Activated gamma-delta T cell treated with anti-CD3 and anti-CD28 coated beads, Interleukin-2, amount 50 U/mL, for 16 hours (primary cell): ENCODE measurements around the gene UBP1.
A peak's percentile ranks its signal among the peaks of the same experiment; 100 is the strongest.
"Not testable (repeated sequence)": the region's sequence is repeated elsewhere in the genome, so short reads cannot be mapped to it uniquely, and the experiment has no call there.

Experiments
- DNase-seq: peaks from one replicate; pipeline ENCODE4 v3.0.0-alpha.2; 2020; ENCODE audit warnings: low read depth

UBP1 gene

DNA sequence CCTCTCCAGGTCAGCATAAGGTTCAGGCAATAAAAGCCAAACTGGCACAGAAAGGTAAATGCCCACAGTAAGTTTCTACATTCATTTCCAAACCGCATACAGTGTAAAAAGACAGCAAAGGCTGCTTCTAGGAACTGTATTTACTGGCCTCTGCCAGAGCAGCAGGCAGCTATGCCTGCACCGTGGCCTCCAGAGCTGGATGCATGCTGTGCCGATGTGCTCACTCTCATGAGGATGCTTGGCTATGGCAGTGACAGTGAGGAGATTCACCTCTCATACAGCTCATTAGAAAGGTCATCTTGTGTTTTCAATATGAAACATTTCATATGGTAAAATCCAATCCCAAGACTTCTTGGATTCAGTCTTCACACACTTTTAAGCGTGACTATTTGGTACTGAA, 50.3 kb downstream of the UBP1 start:
- DNase-seq: no peak

DNA sequence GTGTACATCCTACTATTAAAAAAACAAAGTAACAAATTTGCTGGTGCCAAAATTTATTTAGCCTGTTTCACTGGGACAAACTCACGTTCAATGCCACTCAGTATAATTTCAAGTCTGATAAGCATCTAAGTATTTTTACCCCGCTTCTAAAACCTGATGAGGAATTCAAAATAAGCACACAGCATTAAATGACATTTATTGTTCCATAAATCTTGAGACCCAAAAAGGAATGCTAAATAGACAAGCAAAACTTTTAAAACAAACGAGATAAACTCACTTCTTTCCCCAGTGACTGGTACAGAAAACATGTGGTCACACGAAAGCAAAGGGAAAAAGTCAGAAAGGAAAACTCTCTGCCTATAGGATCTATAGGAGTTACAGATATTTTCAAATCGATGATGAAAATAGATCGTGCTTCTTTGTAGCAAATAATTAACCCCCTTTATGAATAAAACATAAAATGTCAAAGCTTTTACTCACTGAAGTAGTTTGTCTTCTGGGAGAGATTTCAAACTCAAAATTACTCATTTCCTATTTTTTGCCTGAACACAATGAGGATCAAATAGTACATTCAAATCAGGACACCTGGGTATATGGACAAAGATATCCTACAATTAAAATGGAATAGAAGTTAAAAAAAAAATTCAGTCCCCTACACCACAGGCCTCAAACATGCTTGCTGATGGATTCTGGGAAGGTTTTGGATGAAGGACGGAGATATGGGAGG, 51.7 kb downstream of the UBP1 start:
- DNase-seq: no peak

DNA sequence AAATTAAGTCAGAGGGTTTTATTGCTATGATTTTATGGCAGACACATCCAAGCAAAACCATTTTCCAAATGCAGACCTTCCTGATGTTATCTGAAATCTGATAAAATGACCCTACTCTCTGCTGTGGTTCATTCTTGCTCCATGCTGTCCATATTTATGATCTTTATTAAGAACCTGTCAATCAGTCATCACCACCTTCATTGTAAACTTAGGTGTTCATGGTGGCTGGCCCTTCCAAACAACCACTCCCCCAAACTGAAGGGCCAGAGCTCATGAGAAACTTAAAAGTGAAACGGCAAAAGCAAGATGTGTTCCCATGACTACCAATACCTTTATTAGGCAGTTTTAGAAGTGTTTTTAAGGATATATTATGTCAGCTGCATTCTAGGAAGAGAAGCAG, 53.6 kb downstream of the UBP1 start:
- DNase-seq: no peak

DNA sequence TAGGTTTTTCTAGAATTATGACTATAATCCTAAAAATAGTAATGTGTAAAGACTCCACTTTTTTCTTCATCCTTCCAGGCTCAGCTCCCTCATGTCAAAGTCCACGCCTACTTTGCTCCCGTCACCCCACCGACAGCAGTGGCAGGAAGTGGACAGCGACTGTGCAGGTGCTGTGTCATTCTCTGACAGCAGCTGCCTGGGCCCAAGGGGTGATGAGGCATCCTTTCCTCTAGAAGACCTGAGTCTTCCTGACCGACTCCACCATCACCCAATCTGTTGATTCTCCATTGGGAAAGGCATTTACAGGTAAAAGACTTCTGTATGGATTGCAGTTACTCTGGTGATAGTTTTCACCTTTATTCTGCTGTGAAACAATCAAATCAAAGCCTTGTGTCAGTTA, 54.8 kb downstream of the UBP1 start:
- DNase-seq: no peak

DNA sequence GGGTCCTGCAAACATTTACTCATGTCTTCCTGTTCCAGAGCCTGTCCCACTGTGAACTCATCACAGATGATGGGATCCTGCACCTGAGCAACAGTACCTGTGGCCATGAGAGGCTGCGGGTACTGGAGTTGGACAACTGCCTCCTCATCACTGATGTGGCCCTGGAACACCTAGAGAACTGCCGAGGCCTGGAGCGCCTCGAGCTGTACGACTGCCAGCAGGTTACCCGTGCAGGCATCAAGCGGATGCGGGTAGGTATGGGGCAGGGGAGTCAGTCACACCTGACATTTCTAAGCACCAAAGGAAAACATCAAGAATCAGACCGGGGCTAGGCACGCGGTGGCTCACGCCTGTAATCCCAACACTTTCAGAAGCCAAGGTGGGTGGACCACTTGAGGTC, 56.3 kb downstream of the UBP1 start:
- DNase-seq: no peak

DNA sequence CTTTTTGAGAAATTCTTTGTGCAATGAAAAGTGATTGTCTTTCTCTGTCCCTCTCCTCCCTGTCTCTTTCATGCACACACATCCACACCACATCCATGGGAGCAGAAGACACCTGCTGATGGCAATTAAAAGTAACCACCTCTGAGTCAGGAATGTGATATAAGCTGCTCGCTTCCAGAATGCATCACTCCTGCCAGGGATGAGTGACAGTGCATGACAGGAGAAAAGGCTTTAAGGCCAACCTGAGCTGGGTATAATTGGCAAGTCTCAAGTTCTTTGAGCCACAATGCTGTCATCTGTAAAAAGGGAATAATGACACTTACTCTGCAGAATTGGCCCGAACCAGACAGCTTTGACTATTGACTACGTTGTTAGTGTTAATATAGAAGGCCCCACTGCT, 59.6 kb downstream of the UBP1 start:
- DNase-seq: no peak

DNA sequence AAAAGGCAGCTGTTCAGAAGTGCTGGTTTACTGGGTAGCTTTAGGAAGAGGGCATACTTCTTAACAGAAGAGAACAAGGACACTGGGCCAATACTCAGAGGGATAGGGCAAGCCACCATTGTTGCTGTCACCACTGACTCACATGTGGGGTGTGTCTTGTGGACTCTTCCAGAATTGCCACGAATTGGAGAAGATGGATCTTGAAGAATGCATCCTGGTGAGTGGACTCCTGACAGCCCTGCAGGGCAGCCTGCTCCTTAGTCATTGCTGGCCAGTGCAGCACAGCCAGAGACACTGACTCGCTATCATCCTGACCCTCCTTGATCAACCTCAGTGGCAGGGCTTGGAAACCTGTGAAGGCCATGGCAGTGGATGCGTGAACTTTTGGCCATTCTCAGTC, 62.3 kb downstream of the UBP1 start:
- no peak for DNase-seq

DNA sequence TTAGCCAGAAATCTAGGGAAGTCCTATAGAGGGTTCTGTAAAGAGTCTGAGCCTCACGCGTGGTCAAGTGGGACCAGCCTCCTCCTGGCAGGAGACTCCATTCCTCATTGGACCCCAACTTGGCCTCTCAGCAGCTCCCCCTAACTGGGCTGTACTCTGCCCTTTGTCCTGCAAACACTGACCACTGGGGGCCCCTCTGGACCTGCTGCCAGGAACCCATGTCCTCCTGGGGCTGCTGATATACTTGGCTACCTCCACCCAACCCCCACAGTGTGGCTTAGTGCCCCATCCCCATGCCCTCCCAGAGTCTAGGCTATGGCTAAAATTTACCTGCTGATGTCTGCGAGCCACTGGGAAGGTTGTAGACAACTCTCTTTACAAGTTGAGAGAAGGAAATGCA, 62.7 kb downstream of the UBP1 start:
- DNase-seq: no peak

DNA sequence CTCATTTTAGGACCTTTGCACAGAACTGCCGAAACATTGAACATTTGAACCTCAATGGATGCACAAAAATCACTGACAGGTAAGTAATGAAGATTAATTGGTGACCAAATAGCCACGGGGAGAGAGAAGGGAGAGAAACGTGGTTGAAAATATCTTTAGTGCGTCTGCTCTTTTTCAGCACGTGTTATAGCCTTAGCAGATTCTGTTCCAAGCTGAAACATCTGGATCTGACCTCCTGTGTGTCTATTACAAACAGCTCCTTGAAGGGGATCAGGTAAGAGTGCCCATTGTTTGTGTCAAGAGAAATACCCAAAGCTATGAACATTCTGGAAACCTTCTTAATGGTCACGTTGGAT, 67.1 kb downstream of the UBP1 start:
- DNase-seq: no peak

DNA sequence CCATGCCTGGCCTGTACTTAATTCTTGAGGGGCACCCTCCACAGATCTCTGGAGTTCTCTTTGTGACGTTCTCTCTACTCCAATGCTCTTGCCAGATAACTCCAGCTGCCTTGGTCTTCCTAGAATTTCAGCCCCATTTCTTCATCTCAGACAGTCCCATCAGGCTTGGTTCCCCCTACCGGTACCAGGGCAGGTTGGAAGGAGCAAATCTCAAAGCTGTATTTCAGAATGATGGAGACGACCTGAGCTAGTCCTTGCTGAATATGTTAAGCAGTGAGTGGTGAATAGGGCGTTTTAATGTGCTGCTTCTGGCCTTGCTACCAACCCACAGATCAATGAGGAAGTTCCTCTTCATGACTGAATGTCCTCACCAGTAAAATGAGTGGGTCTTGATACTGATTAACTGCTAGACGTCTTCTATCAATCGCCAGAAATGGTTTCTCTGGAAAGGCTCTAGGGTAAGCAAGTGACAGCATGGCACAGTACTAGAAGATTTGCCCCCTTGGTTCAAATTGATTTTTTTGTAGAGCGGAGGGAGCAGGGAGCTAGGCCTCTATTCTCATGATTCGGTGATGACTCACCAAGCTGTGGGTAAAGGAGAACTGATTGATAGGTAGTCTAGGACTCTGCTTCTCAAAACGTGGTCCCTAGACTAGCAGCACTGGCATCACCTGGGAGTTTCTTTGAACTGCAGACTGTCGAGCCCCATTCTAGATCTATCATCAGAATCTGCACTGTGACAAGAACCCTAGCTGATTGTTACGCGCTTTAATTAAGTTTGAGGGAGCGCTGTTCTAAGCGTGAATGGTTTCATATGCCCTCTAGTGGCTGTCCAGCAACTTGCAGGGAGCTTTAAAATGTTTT, 67.8 kb downstream of the UBP1 start:
- DNase-seq: peak; percentile 2

DNA sequence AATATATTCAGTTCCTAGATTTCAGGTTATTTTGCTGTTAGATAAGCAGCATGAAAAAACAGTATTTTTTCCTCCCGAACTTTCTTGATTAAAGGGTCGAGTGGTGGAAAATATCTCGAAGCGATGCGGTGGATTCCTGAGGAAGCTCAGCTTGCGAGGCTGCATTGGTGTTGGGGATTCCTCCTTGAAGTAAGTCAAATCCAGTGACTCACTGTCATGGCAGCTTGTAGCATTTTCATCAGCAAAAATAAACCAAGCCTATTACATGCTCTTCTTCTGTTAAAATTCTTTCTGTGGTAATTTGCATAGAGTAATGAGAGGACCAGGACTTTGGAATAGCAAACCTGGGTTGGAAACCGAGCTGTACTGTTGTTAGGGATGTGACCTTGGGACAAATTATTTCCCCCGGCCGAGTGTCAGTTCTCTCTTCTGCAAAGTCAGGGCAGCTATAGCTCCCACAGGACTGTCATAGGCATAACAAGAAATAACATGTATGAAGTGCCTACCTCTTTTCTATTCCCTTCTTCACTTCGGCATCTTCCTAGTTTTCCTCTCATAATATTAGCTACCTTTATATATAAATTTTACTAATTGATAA, 75.6 kb downstream of the UBP1 start:
- no peak for DNase-seq

DNA sequence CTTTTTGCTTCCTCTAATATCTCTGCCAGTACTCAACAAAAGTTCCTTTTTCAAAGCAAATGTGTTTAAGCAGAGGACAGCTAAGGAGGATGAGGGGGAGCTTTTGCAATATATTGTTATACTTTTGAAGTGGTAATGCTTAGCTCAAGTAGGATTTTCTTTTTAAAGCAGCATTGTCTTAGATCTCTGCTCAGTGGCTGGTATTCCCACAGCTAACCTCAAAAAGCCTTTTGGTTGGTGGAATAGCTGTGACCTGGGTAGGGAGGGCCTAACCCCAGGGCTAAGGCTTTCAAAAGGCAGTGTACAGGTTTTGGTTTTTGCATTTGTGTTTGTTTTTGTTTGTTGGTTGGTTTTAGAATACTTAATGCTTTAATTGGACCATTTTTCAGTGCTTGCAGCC, 76.1 kb downstream of the UBP1 start:
- no peak for DNase-seq

DNA sequence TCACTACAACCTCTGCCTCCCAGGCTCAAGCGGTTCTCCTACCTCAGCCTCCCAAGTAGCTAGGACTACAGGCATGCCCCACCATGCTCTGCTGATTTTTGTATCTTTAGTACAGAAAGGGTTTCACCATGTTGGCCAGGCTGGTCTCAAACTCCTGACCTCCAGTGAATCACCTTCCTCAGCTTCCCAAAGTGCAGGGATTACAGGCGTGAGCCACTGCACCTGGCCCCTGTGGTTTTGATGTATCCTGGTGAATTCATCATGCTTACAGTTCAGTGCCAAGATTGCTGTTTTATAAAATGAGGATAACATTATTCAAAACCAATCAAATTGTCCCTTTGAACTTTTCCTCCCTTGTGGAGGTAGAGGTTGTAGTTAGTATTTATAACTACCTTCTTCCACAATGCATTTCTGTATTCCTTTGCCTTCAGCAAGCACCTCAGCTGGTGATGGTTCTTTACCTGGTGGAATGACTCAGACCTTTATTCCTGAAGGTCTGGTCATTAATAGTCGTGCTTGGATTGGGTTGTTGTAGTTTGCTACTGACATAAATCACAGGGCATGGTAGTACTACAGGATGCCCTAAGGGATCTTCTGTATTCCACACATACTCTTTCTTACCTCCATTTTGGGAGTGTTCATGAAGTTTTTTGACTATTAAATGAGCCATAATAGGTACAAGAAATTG, 76.9 kb downstream of the UBP1 start:
- no peak for DNase-seq

DNA sequence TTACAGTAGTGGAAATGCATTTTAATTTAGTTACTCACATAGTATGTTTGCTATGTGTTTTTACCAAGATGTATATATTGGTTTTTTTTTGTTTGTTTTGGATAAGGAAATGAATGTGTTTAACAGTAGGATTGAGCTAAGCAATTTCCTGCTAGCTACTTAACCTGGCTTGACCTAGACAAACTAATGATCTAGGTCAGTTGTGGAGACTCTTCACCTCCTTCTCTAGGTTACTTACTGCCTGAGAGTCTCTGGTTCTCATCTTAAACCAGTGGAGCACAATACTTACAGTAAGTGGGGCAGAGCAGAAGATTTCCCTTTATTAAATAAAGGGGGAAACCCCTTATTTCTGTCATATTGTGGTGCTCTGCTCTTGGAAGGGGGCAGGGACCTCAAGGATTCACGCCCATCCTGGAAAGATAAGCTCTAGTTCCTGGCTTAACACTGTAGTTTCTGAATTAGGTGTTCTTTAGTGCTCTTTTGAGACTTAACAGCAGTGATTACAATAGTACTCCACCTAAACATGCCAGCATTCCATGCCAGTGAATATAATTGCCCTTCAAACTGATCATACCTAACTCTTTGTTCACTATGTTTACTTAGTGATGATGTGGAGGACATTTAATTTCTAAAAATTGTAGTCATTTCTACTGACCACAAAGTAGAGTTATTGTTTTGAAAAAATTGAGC, 79.9 kb downstream of the UBP1 start:
- DNase-seq: no peak

DNA sequence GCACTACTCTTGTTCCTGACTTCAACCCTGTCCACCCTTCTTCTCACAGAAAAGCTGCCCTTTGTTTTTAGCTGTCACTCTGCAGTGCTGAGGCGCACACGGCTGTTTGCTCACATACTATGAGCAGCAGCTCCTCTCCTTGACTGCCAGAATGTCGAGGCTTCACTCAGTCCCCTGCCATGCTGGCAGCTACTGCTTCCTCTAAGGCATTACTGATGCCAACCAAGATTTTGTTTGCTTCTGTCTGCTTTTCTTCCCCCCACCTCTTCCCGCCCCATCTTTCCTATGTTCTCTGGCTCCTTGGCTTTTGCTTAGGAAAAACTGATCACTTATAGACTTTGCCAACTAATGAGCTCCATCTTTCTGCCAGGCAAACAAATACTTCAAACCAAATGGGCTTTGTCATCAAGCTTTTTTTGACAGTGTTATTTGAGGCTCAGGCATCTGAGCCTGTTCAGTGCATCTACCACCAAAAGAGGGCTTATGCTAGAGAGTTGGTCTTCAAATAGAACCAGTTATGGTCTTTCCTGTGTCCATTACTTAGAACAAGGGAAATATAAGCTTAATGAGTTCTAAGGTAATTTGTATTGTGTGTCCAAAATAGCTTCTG, 81.9 kb downstream of the UBP1 start:
- no peak for DNase-seq

DNA sequence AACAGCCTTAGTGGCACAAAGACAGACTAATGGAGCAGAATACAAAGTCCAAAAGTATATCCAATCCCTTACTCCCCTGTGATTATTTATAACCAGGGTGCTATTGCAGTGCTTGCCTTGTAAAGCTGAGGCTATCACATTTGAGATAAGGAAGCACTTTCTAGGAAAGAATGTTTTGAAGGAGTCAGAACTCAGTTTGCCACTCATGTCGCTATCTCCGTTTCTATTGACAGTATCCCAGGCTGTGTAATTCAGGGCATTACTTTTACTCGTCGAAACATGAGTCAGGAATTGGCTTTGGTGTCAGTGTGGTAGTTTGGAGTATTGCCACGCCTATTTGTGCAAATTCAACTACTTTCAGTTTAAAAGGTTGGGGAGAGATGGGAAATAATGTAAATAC, 84.6 kb downstream of the UBP1 start:
- no peak for DNase-seq

DNA sequence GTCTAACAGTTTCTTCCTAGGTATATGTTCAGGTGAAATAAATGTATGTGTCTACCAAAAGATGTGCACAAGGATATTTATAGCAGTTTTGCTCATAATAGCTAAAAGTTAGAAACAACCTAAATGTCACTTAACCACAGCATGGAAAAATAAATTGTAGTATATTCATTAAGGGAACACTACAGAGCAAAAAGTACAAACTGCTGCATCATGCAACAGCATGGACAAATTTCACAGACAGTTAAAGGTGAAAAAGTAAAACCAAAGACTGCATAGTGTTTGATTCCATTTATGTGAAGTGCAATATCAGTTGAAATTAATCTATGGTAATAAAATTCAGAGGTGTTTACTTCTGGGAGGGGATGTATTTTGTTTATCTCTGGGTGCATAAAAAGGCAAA, 100.4 kb downstream of the UBP1 start:
- DNase-seq: no peak

DNA sequence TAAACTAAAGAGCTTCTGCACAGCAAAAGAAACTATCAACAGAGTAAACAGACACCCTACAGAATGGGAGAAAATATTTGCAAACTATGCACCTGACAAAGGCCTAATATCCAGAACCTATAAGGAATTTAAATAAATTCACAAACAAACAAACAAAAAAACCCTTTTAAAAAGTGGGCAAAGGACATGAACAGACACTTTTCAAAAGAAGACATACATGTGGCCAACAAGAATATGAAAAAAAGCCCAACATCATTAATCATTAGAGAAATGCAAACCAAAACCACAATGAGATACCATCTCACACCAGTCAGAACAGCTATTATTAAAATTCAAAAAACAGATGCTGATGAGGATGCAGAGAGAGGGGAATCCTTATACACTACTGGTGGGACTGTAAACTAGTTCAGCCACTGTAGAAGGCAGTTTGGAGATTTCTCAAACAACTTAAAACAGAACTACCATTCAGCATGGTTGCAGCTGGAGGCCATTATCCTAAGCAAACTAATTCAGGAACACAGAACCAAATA, 101.2 kb downstream of the UBP1 start:
- DNase-seq: not testable (repeated sequence)
